SK-N-SH (cell line): ENCODE measurements around the gene FCHSD2. TPM values are rescaled to one million over a fixed set of nuclear protein-coding genes. Genes with fewer than 3 reads are reported as not detected.

Experiments used
- CTCF ChIA-PET: fragments of 300-600, 350-600 bp; formaldehyde crosslinking; extraction: SDS; loops from one replicate; lab custom pipeline; 2021; lab: Yijun Ruan, JAX
- POLR2A ChIA-PET: fragments of 350-600 bp; sonication (Branson Sonifier 250); formaldehyde crosslinking; extraction: SDS; loops from one replicate; lab custom pipeline; 2020; ENCODE audit warnings: antibody characterized with exemption, inconsistent platforms; lab: Yijun Ruan, JAX
- DNase-seq: peaks from one replicate; pipeline ENCODE4 v3.0.0; 2012
- H2AFZ ChIP-seq: fragments of 200-600 bp; sonication (generic); 2 replicates; pipeline ENCODE4 v1.8.1; 2016; ENCODE audit warnings: antibody characterized with exemption, mild to moderate bottlenecking, low read depth
- H3F3A ChIP-seq: fragments of 200-600 bp; sonication (generic); replicated peaks from 2 replicates; pipeline ENCODE3; 2016; ENCODE audit warnings: antibody characterized with exemption, mild to moderate bottlenecking; ENCODE audit not compliant: insufficient read depth
- H3K27ac ChIP-seq, 2 experiments: fragments of 200-500 bp in 1 of 2; fragments of 200-600 bp in 1 of 2; sonication (Bioruptor generic) in 1 of 2; sonication (generic), shearing (Covaris generic) in 1 of 2; 2 replicates each; pipeline versions ENCODE4 v1.5.1 to v1.6.1; 2014 to 2016; ENCODE audit warnings: low read depth in 2 of 2, inconsistent platforms in 1 of 2, low read length in 1 of 2, mild to moderate bottlenecking in 1 of 2, mixed read lengths in 1 of 2
- H3K27me3 ChIP-seq: fragments of 200-600 bp; sonication (generic), shearing (Covaris generic); 2 replicates; pipeline ENCODE4 v1.6.1; 2016; ENCODE audit warnings: mixed run types; ENCODE audit not compliant: insufficient read depth
- H3K36me3 ChIP-seq, 2 experiments: fragments of 200-500 bp in 1 of 2; fragments of 200-600 bp in 1 of 2; sonication (Bioruptor generic) in 1 of 2; sonication (generic) in 1 of 2; replicated peaks in 1 of 2; 2 replicates each; pipeline versions ENCODE3 to v1.5.1; 2014 to 2016; ENCODE audit warnings: low read length in 1 of 2, mild to moderate bottlenecking in 1 of 2; ENCODE audit not compliant: insufficient read depth in 2 of 2, control insufficient read depth in 1 of 2
- H3K4me1 ChIP-seq, 2 experiments: fragments of 200-500 bp in 1 of 2; fragments of 200-600 bp in 1 of 2; sonication (Bioruptor generic) in 1 of 2; sonication (generic), shearing (Covaris generic) in 1 of 2; 2 replicates each; pipeline versions ENCODE4 v1.5.1 to v1.6.1; 2014 to 2016; ENCODE audit warnings: low read depth in 1 of 2, low read length in 1 of 2, mixed run types in 1 of 2; ENCODE audit not compliant: insufficient read depth in 2 of 2, control insufficient read depth in 1 of 2
- H3K4me2 ChIP-seq: fragments of 200-600 bp; sonication (generic), shearing (Covaris generic); 2 replicates; pipeline ENCODE4 v1.6.1; 2017; ENCODE audit warnings: mixed run types
- H3K4me3 ChIP-seq, 2 experiments: fragments of 200-500 bp in 1 of 2; fragments of 200-600 bp in 1 of 2; sonication (Bioruptor generic) in 1 of 2; sonication (generic), shearing (Covaris generic) in 1 of 2; 2 replicates each; pipeline versions ENCODE4 v1.5.1 to v1.8.1; 2014 to 2016; ENCODE audit warnings: low read depth in 2 of 2, inconsistent platforms in 1 of 2, low read length in 1 of 2, mild to moderate bottlenecking in 1 of 2, mixed read lengths in 1 of 2, moderate library complexity in 1 of 2
- H3K79me2 ChIP-seq: fragments of 200-600 bp; sonication (generic); 2 replicates; pipeline ENCODE4 v1.8.1; 2017; ENCODE audit warnings: mild to moderate bottlenecking; ENCODE audit not compliant: insufficient read depth
- H3K9ac ChIP-seq: fragments of 200-600 bp; sonication (generic); 2 replicates; pipeline ENCODE4 v1.6.1; 2017; ENCODE audit warnings: mixed run types
- H3K9me2 ChIP-seq: fragments of 200-600 bp; sonication (generic); 2 replicates; pipeline ENCODE4 v1.6.1; 2017; ENCODE audit warnings: mixed run types
- H3K9me3 ChIP-seq: fragments of 200-600 bp; sonication (generic); 2 replicates; pipeline ENCODE4 v1.6.1; 2017; ENCODE audit warnings: mixed run types, mild to moderate bottlenecking, moderate library complexity
- H4K20me1 ChIP-seq: fragments of 200-600 bp; sonication (generic); 2 replicates; pipeline ENCODE4 v1.6.1; 2017; ENCODE audit warnings: mild to moderate bottlenecking, mixed run types; ENCODE audit not compliant: insufficient read depth
- CHD2 ChIP-seq: fragments of 150-350 bp; IDR thresholded peaks from 2 replicates; pipeline ENCODE4 v1.6.1; 2018; ENCODE audit warnings: low read length; ENCODE audit not compliant: partially characterized antibody
- CTCF ChIP-seq: fragments of 200-600 bp; sonication (generic); IDR thresholded peaks from 2 replicates; pipeline ENCODE4 v1.6.1; 2017; ENCODE audit warnings: antibody characterized with exemption, mild to moderate bottlenecking, moderate library complexity
- EP300 ChIP-seq, 2 experiments: IDR thresholded peaks; 2 replicates each; pipeline versions ENCODE4 v1.4.0 to v1.6.1; 2012; ENCODE audit warnings: borderline replicate concordance in 1 of 2, low read depth in 1 of 2, low read length in 1 of 2
- FOSL2 ChIP-seq: IDR thresholded peaks from 2 replicates; pipeline ENCODE4 v1.4.0; 2012; ENCODE audit warnings: low read depth, mild to moderate bottlenecking, moderate library complexity, borderline replicate concordance
- FOXJ3 ChIP-seq: sonication (generic); formaldehyde crosslinking; IDR thresholded peaks from 2 replicates; pipeline ENCODE4 v1.5.1; 2020; ENCODE audit warnings: mild to moderate bottlenecking, missing genetic modification reagents
- IRF3 ChIP-seq: fragments of 150-350 bp; IDR thresholded peaks from 2 replicates; pipeline ENCODE4 v1.6.1; 2016; ENCODE audit warnings: mild to moderate bottlenecking, low read depth, low read length
- NRF1 ChIP-seq: IDR thresholded peaks from 2 replicates; pipeline ENCODE4 v1.6.1; 2012; ENCODE audit warnings: low read depth, mild to moderate bottlenecking, low read length
- RAD21 ChIP-seq: IDR thresholded peaks from 2 replicates; pipeline ENCODE4 v1.6.1; 2012; ENCODE audit warnings: mild to moderate bottlenecking, low read length
- RCOR1 ChIP-seq: fragments of 150-350 bp; IDR thresholded peaks from 2 replicates; pipeline ENCODE4 v1.6.1; 2017; ENCODE audit warnings: antibody characterized with exemption, low read length
- REST ChIP-seq: IDR thresholded peaks from 2 replicates; pipeline ENCODE4 v1.6.1; 2012; ENCODE audit warnings: mild to moderate bottlenecking, low read depth, low read length, moderate library complexity
- SMC3 ChIP-seq: IDR thresholded peaks from 2 replicates; pipeline ENCODE4 v1.6.1; 2012; ENCODE audit warnings: low read depth, low read length, improper control_type of control experiment
- YY1 ChIP-seq: IDR thresholded peaks from 2 replicates; pipeline ENCODE4 v1.4.0; 2012; ENCODE audit warnings: low read depth, mild to moderate bottlenecking
- WGBS: methylation state at CpG from one replicate; pipeline ENCODE4 v1.1.6; 2017; ENCODE audit warnings: low lambda C conversion rate; 5-methylcytosine and 5-hydroxymethylcytosine counted together
- polyA plus RNA-seq, 3 experiments: library from polyadenylated mRNA; depleted of rRNA; stranded (reverse); fragments of >200 nt; gene quantifications; 2 replicates each; pipeline ENCODE4 v1.2.3, GENCODE V29; 2012
- TF ChIP-seq, protein P1 (sequence below): IDR thresholded peaks from 2 replicates; pipeline ENCODE4; 2012
- TF ChIP-seq, protein P2 (sequence below): IDR thresholded peaks from 2 replicates; pipeline ENCODE4 v1.4.0; 2012; ENCODE audit warnings: low read depth

The FCHSD2 gene
- polyA plus RNA-seq, 1 of the 3 experiments (the other 2 are of a cell fraction): 10.4 TPM

- no peak for DNase-seq
- 0 out of 2 replicates have a peak overlapping the region, but pooled peaks have one; percentile 1 for H3K4me2 ChIP-seq
- peak overlapping the region in 1 of 2 experiments; percentile 32; a peak in 1 of 4 replicates for H3K27ac ChIP-seq
- TF ChIP-seq RAD21: no peak
- TF ChIP-seq IRF3: no peak
- TF ChIP-seq CHD2: no peak
- no peak for TF ChIP-seq EP300 (IDR thresholded peaks at IDR 0.05; ENCODE audit: borderline replicate concordance in 1 of 2, low read depth in 1 of 2, low read length in 1 of 2)
- no peak for TF ChIP-seq NRF1
- peak; percentile 40 for TF ChIP-seq FOSL2
- peaks cover 0 to 12% of the 10 kb centered on the region in 2 experiments; a peak in 3 of 4 replicates for H3K4me1 ChIP-seq
- 64% methylated on average over 5 of the region's 13 CpGs for WGBS
- no peaks in the 10 kb centered on the region for H3K9me2 ChIP-seq
- no peaks in the 10 kb centered on the region for H3K9me3 ChIP-seq
- H4K20me1 ChIP-seq: no peaks in the 10 kb centered on the region
- no peak overlapping the region for H3K4me3 ChIP-seq
- peak overlapping the region; percentile 72; the same call in 1 of the 2 replicates for H2AFZ ChIP-seq
- H3K27me3 ChIP-seq: no peaks in the 10 kb centered on the region
- ChIA-PET POLR2A (no interaction called here), CTCF (interaction anchor here (0.7 to 7.9 kb wide), 23 partner anchors 9 to 460 kb away, joined by 3 to 109 read pairs (median 4); no protein-coding TSS in a partner anchor)
- H3K9ac ChIP-seq: no peak overlapping the region
- H3K36me3 ChIP-seq: no peaks in the 10 kb centered on the region
- H3F3A ChIP-seq: peaks cover 11% of the 10 kb centered on the region
- no peaks in the 10 kb centered on the region for H3K79me2 ChIP-seq
Measured at GRCh38 chr11:73185680-73186293, 43.7 kb upstream of the FCHSD2 start.

- Histone ChIP-seq H3K27ac (no peak overlapping the region), H3K36me3 (no peaks in the 10 kb centered on the region), H3K4me2 (0 out of 2 replicates have a peak overlapping the region, but pooled peaks have one; percentile 1), H3F3A (peaks cover 11% of the 10 kb centered on the region), H3K4me3 (no peak overlapping the region; a peak in 1 of 4 replicates), H2AFZ (no peak overlapping the region), H3K4me1 (peaks cover 0 to 12% of the 10 kb centered on the region in 2 experiments; a peak in 3 of 4 replicates), H3K9me2 (no peaks in the 10 kb centered on the region), H3K9me3 (no peaks in the 10 kb centered on the region), H4K20me1 (no peaks in the 10 kb centered on the region), H3K9ac (no peak overlapping the region), H3K79me2 (no peaks in the 10 kb centered on the region), H3K27me3 (no peaks in the 10 kb centered on the region)
- POLR2A ChIA-PET: no interaction called here
- peak; percentile 77 for DNase-seq
- WGBS: 69% methylated on average over 16 of the region's 18 CpGs
- no peak for TF ChIP-seq YY1
- TF ChIP-seq, protein P1, sequence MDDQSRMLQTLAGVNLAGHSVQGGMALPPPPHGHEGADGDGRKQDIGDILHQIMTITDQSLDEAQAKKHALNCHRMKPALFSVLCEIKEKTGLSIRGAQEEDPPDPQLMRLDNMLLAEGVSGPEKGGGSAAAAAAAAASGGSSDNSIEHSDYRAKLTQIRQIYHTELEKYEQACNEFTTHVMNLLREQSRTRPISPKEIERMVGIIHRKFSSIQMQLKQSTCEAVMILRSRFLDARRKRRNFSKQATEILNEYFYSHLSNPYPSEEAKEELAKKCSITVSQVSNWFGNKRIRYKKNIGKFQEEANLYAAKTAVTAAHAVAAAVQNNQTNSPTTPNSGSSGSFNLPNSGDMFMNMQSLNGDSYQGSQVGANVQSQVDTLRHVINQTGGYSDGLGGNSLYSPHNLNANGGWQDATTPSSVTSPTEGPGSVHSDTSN: no peak
- TF ChIP-seq, protein P2, sequence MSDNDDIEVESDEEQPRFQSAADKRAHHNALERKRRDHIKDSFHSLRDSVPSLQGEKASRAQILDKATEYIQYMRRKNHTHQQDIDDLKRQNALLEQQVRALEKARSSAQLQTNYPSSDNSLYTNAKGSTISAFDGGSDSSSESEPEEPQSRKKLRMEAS: no peak
- no peak for TF ChIP-seq REST
- peak; percentile 74 for TF ChIP-seq RAD21
- peak; percentile 91 for TF ChIP-seq SMC3
- TF ChIP-seq RCOR1: no peak
- TF ChIP-seq CTCF: peak; percentile 71
- TF ChIP-seq FOXJ3 (CRISPR knock-in tag): no peak
- CTCF ChIA-PET: interaction anchor here (0.7 to 7.9 kb wide), 26 partner anchors 10 to 372 kb away, joined by 3 to 109 read pairs (median 4); no protein-coding TSS in a partner anchor
Measured at GRCh38 chr11:73184953-73185671, 43.0 kb upstream of the FCHSD2 start.
